HCEC 1CT (cell line): ENCODE results near the gene PJA2.
"Not testable (repeated sequence)": the region's sequence is repeated elsewhere in the genome, so short reads cannot be mapped to it uniquely, and the experiment has no call there.

ENCODE experiments used
- DNase-seq: peaks from one replicate; pipeline ENCODE4 v3.0.0-alpha.2; 2017

The PJA2 gene

GRCh38 chr5:109300367-109300766, 109.4 kb downstream of the PJA2 start:
- DNase-seq = no peak

DNA sequence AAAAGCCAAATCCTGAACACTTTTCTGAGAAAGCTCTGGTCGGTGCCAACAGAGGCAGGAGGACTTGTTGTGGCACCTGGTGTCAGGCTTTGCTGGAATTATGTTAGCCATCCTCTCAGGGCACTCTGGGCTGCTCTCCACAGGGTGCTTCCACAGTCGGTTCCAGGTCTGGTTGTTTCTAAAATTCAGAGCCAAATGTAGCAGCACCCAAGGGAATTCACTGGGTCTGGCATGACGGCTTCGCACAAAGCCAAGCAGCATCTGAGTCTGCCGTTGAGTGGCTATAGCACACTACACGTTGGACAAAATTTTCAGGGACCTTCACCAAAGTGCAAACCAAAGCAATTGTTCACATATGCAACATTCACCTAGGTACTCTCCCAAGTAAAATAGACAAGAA, 110.2 kb downstream of the PJA2 start:
- DNase-seq = no peak

GRCh38 chr5:109298794-109299193, 111.0 kb downstream of the PJA2 start:
- no peak for DNase-seq

DNA sequence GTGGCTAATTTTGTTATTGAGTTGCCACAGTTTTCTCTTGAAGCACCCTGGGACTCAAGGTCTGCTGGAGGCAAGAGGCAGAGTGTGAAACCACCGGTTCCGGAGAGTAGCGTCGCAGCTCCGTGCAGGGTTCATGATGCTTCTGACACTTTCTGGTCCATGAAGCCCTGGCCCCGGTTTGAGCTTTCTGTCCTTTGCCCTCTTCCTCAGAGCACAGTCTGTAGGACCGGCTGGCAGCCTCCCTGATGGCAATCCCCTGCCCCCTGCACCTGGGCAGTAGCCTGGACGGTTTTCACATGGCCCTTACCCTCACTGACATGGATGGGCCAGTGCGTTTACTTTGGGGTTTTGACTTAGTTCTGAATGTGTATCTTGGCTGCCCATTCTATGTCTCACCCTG, 111.9 kb downstream of the PJA2 start:
- no peak for DNase-seq

DNA sequence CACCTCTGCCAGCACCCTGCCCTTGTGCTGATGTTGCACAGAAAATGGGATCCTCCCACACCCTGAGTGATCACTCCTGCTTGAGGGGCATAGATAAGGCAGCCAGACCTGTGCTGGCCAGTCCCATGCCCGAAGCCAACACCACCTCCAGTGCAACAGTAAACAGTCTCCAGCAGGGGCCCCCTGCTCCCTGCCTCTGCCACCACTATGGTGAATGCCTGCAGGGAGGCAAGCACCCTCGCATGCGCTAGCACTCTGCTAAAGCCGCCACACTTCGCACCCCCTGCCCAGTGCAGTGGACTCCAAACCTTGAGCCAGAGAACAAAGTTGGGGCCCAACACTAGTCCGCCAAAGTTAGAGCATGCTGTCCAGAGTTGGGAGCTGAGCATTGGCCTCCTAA, 118.7 kb downstream of the PJA2 start:
- no peak for DNase-seq

- DNase-seq = no peak
Observed at GRCh38 chr5:109290231-109290630, 119.5 kb downstream of the PJA2 start.

GRCh38 chr5:109286628-109287027, 123.1 kb downstream of the PJA2 start:
- DNase-seq = not testable (repeated sequence)
